Glutamatergic neuron (in vitro differentiated cells): ENCODE data around the gene PEX5L. TPM values are rescaled to one million over a fixed set of nuclear protein-coding genes. Genes with fewer than 3 reads are reported as not detected.

ENCODE experiments used
- DNase-seq: peaks from one replicate; pipeline ENCODE4 v3.0.0; 2022
- H3K27ac Mint-ChIP-seq: one replicate; pipeline ENCODE4 v1.8.0; 2020; ENCODE audit warnings: mild to moderate bottlenecking, mixed read lengths, inconsistent platforms; ENCODE audit not compliant: unreplicated experiment
- H3K27me3 Mint-ChIP-seq: one replicate; pipeline ENCODE4 v1.8.0; 2020; ENCODE audit warnings: mild to moderate bottlenecking, moderate library complexity, mixed read lengths, inconsistent platforms; ENCODE audit not compliant: unreplicated experiment
- H3K36me3 Mint-ChIP-seq: one replicate; pipeline ENCODE4 v1.8.0; 2020; ENCODE audit warnings: mild to moderate bottlenecking, mixed read lengths, inconsistent platforms; ENCODE audit not compliant: unreplicated experiment
- H3K4me1 Mint-ChIP-seq: one replicate; pipeline ENCODE4 v1.8.0; 2020; ENCODE audit warnings: mild to moderate bottlenecking, low read depth, mixed read lengths, inconsistent platforms; ENCODE audit not compliant: unreplicated experiment
- H3K4me3 Mint-ChIP-seq: one replicate; pipeline ENCODE4 v1.8.0; 2020; ENCODE audit warnings: mild to moderate bottlenecking, mixed read lengths, inconsistent platforms; ENCODE audit not compliant: unreplicated experiment
- H3K9me3 Mint-ChIP-seq: one replicate; pipeline ENCODE4 v1.8.0; 2020; ENCODE audit warnings: mild to moderate bottlenecking, moderate library complexity, mixed read lengths, inconsistent platforms; ENCODE audit not compliant: unreplicated experiment
- total RNA-seq: library from RNA; stranded (reverse); fragmentation: NEBNext Ultra II Directional; extraction: Animal tissue kit (Norgen Biotek cat#: 25700); gene quantifications from one replicate; pipeline ENCODE4 v1.2.1, GENCODE V29; 2021; ENCODE audit not compliant: unreplicated experiment
- TF ChIP-seq, protein P1 (sequence below): fragments of 200-600 bp; sonication (generic); IDR thresholded peaks from one replicate; pipeline ENCODE4 v1.5.0; 2021; ENCODE audit not compliant: partially characterized antibody, unreplicated experiment

Gene PEX5L
- total RNA-seq, 1 donor from 2014 or later, result 41.0 TPM

DNA sequence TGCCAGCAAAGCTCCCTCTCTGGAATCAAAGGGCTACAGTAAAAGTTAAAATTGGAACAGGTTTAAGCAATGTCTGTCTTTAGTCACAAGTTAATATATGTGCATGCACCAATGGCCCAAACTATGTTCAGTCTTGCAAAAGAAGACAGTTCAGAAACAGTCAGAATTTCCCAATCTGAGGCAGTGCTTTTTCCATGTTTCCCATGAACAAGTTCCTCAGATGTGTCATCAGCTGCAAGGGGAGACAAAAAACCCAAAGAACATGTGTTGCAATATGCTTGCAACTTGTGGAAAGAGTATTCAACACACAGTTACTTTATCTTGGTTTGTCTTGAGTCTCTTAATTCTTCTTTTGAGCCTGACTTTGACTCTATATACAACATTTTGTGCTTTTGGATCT, 235.5 kb downstream of the PEX5L start:
- Mint-ChIP-seq H3K4me3 (no peak overlapping the region), H3K9me3 (no peaks in the 10 kb centered on the region), H3K27me3 (no peaks in the 10 kb centered on the region), H3K27ac (no peak overlapping the region), H3K36me3 (no peaks in the 10 kb centered on the region), H3K4me1 (peaks cover 12% of the 10 kb centered on the region)
- TF ChIP-seq, protein P1, sequence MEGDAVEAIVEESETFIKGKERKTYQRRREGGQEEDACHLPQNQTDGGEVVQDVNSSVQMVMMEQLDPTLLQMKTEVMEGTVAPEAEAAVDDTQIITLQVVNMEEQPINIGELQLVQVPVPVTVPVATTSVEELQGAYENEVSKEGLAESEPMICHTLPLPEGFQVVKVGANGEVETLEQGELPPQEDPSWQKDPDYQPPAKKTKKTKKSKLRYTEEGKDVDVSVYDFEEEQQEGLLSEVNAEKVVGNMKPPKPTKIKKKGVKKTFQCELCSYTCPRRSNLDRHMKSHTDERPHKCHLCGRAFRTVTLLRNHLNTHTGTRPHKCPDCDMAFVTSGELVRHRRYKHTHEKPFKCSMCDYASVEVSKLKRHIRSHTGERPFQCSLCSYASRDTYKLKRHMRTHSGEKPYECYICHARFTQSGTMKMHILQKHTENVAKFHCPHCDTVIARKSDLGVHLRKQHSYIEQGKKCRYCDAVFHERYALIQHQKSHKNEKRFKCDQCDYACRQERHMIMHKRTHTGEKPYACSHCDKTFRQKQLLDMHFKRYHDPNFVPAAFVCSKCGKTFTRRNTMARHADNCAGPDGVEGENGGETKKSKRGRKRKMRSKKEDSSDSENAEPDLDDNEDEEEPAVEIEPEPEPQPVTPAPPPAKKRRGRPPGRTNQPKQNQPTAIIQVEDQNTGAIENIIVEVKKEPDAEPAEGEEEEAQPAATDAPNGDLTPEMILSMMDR, result no peak
- DNase-seq, result no peak

DNA sequence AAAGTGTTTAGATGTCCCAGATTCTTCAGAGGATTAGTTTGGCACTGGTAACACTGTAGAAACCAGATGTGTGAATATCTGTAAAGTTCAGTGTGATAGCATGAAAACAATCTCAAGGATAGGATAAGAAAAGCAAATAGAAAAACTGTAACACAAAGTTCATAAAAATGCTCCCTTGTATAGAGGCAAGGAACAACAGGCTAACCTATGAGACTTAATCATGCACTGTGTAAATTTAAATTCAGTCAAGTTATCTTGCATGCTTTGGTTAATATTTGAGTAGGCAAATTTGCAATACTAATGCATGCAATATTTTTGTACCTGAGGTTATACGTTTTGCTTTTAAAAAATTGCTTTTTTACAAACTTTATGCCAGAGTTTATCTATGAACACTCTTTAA, 239.5 kb downstream of the PEX5L start:
- no peak for DNase-seq
- Mint-ChIP-seq H3K36me3 (no peaks in the 10 kb centered on the region), H3K4me1 (peaks cover 32% of the 10 kb centered on the region), H3K27ac (no peak overlapping the region), H3K4me3 (no peak overlapping the region), H3K27me3 (peaks cover 5% of the 10 kb centered on the region), H3K9me3 (no peaks in the 10 kb centered on the region)
- TF ChIP-seq, protein P1, result no peak

DNA sequence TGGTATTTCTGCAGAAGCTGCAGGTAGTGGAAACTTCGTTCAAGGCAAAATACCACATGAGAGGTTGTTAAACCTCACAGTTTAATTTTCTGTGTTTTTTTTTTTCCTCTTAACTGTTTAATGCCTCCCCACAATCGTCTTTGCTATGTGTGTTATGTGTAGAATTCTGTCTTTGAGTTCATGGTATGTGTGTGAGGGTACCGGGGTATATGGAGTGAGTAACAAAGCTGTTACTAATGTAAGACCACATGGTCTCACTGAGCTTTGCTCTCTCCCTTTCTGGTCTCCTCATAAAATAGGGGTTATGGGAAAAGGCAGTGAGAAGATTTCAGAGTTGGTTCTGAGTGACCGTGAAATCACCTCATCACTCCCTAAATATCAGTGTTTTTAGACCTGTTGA, 240.3 kb downstream of the PEX5L start:
- H3K27me3 Mint-ChIP-seq, result peaks cover 6% of the 10 kb centered on the region
- DNase-seq, result no peak
- H3K9me3 Mint-ChIP-seq, result no peaks in the 10 kb centered on the region
- TF ChIP-seq, protein P1, result no peak
- H3K27ac Mint-ChIP-seq, result no peak overlapping the region
- H3K4me3 Mint-ChIP-seq, result no peak overlapping the region
- H3K4me1 Mint-ChIP-seq, result peaks cover 32% of the 10 kb centered on the region
- no peaks in the 10 kb centered on the region for H3K36me3 Mint-ChIP-seq

DNA sequence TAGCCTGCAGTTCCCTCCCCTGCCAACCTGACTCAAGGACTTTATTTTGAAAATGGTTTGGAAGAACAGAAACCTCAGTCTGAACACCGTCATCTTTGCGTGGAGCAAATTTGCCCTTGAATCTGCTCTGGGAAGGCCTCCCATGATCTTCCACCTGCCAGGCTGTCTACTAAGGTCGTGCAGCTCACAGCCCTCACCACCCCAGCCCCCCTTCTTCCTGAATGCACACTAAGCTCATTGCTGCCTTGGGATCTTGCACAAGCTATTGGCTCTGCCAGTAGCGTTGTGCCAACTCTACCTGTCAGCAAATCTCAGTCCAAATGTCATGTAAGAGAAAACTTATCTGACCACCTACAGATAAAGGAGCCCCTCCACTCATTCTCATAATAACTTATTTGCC, 242.4 kb downstream of the PEX5L start:
- Mint-ChIP-seq H3K27ac (peak overlapping the region; percentile 52), H3K9me3 (no peaks in the 10 kb centered on the region), H3K4me3 (no peak overlapping the region), H3K4me1 (peaks cover 24% of the 10 kb centered on the region), H3K36me3 (no peaks in the 10 kb centered on the region), H3K27me3 (peaks cover 6% of the 10 kb centered on the region)
- TF ChIP-seq, protein P1, result no peak
- peak; percentile 22 for DNase-seq

DNA sequence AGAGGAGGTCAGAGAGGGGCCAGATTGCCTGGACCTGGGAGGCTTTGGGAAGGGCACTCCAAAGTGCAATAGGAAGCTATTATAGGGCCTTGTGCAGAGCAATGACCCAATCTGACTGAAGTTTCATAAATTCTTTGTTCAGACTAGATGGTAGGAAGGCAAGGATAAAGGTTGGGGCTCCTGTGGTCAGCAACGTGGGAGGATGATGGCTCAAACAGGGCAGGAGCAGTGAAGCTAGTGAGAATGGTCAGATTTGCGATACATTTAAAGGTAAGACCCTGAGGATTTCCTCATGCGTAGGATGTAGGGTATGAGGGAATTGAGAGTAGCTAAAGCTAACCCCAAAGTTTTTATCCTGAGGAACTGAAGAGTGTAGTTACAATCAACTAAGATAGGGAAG, 244.9 kb downstream of the PEX5L start:
- Mint-ChIP-seq H3K4me1 (peaks cover 23% of the 10 kb centered on the region), H3K4me3 (no peak overlapping the region), H3K9me3 (no peaks in the 10 kb centered on the region), H3K27ac (no peak overlapping the region), H3K36me3 (no peaks in the 10 kb centered on the region), H3K27me3 (peaks cover 6% of the 10 kb centered on the region)
- TF ChIP-seq, protein P1, result no peak
- DNase-seq, result no peak
